Pulmonary artery endothelial cell (primary cell): ENCODE data around the gene SCGN. TPM values are rescaled to one million over a fixed set of nuclear protein-coding genes. Genes with fewer than 3 reads are reported as not detected.

Experiments used
- DNase-seq: peaks from one replicate; pipeline ENCODE4 v3.0.0-alpha.2; 2011; ENCODE audit warnings: low read depth, low spot score
- total RNA-seq: library from RNA; depleted of rRNA; stranded (reverse); fragments of >200 nt; gene quantifications from 2 replicates; pipeline ENCODE4 v1.2.3, GENCODE V29; 2014

SCGN gene, protein sequence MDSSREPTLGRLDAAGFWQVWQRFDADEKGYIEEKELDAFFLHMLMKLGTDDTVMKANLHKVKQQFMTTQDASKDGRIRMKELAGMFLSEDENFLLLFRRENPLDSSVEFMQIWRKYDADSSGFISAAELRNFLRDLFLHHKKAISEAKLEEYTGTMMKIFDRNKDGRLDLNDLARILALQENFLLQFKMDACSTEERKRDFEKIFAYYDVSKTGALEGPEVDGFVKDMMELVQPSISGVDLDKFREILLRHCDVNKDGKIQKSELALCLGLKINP
- not detected in 2 replicates for total RNA-seq

DNA sequence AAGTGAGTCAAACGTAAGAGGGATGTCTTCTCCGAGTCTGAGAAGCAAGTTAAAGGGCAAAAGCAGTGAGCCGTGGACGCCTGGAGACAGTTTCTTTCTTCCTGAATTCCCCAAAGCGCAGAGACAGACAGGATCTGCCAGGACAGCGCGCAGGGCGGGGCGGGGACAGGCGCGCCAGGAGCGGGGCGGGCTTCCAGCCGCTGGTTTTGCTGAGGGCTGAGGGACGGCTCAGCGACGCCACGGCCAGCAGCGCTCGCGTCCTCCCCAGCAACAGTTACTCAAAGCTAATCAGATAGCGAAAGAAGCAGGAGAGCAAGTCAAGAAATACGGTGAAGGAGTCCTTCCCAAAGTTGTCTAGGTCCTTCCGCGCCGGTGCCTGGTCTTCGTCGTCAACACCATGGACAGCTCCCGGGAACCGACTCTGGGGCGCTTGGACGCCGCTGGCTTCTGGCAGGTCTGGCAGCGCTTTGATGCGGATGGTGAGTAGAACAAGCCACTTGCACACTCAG, at the start of gene SCGN:
SCGN (plus strand) TSS at position 209 of the 509 bp plus-strand sequence; CDS start at position 398, 189 bp downstream.
- DNase-seq: peak; percentile 13

DNA sequence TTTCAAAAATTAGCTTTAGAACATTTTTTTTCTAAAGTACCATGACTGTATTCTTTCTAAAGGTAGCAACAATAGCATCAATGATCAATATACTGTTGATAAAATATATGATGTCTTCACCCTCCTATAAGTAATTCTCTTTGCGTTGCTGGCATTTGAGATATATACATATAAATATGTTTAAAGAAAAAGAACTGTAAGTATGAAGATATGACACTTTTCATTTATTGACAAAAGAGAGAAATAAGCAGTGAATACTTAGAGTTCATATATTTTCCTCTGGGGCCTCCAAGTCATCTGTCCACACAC, 49.4 kb upstream of the SCGN start:
- DNase-seq: no peak

DNA sequence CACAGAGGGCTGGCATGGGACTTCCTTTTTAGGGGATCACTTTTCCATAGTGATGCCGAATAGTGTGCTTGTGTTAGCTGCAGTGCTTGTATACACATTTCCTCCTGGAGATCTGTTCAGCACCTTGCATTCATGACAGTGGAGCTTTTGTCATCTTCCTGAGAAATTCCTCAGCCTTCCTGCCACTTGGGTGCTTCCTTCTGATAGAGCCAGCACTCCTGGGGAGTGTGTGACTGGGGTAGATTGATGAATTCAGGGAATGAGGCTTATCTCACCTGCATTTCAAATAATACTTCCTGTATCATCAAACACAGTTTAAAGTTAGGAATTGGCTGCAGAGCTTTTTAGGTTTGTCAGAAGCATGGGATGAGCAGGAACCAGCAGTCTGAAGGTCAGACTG, 48.8 kb upstream of the SCGN start:
- no peak for DNase-seq

DNA sequence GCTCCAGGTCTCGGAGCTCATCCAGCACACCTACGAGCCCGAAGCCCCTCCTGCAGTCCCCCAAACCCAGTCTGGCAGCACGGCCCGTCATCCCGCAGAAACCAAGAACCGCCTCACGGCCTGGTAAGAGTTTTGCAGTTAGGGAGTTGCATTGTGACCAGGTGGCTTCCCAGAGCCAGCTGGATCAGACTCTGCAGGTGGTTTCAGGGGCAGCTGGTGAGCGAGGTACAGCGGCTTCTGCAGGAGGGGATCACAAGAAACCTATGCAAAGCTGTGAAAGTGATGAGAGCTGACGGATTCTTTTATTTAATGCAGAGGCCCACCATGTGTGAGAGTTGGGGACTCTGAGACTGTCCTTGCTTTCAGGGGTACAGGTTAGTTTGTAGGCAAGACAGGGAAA, 45.9 kb upstream of the SCGN start:
- no peak for DNase-seq

DNA sequence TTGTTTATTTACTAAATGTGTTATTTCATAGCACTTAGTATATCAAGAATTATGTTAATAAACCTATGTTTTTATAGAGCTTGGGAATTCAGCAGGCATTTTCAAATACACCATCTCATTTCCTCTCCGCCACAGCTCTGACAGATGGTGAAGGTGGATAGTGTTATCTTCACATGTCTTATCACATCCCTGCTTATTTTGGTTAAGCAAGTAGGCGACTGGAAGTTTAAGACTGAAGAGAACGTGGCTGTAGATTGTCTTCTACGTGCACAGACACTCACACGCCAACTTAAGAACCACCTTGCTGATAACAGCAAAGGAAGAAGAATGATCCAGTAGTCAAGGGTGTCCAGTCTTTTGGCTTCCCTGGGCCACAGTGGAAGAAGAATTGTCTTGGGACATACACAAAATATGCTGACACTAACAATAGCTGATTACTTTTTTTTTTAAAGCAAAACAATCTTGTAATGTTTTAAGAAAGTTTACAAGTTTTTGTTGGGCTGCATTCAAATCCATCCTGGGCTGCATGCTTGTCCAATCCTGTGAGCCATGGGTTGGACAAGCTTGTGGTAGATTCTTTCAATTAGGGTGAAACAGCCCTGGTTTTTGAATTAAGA, 43.3 kb upstream of the SCGN start:
- no peak for DNase-seq

DNA sequence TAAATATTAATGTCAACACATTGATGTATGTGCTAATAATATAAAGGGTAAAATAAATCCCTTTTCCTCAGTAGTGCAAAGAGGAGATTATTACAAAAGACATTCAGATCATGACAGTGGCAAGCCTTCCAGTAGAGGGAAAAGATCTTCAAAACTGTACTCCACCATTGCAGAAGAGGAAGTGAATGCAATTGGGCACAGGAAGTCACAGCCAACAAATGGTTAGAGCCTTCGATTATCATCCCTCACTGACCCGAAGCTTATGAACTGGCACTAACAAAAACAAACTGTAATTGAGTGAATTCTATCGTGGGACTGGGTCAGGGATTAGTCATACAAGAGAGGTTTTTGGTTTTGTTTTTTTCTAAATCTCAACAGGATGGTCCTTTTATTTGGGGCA, 39.3 kb upstream of the SCGN start:
- no peak for DNase-seq

DNA sequence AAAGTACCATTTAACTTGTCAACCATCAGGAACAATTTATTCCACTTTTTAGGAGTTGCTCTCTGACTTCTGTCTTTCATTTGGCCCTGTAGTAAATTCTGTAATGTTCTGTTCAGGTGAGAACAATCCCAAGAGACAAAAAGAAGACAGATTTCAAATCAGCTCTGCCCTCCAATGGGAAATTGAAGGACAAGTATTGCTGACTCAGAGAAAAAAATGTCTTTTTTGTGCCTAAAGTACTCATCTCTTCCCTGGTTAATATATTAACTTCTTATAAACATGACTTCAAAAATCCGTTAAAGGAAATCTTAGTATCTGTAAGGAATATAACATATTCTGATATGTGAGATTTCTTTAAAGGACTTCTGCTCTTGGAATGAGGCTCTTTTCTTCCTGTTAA, 38.6 kb upstream of the SCGN start:
- DNase-seq: no peak

DNA sequence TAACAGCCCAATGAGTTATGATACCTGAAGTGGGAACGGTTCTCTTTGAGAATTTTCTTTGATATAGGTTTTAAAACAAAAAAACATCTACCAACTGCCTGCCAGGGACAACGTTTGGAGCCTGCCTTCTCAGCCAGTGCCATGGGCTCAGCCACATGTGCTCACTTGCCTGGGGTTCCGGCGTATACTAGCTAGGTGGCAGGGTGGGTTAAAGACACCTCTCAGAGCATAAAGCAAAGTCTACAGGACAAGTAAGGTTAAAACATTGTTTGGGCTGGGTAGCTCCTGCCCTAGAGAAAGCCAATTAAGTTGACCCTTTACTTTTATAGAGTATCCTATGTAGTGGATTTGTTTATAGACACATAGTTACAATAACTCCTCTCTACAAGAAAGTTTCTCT, 38.0 kb upstream of the SCGN start:
- DNase-seq: no peak

DNA sequence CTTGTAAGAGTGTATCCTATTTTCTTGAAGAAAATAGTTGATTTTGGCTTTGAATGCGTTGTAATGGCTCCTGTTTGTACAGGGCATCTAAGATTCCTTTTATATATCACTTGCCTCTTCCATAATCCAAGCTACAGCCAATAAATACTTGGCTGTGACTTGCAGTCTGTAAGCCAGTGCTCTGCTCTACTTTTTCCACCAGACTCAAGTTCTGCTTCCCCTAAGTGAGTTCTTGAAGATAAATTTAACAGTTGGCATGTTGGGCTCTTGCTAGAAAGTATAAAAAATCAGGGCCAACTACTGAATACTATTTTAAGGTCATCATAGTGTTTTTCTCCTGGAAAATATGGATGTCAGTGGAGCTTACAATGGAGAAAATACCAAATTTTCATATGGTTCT, 36.5 kb upstream of the SCGN start:
- DNase-seq: no peak

DNA sequence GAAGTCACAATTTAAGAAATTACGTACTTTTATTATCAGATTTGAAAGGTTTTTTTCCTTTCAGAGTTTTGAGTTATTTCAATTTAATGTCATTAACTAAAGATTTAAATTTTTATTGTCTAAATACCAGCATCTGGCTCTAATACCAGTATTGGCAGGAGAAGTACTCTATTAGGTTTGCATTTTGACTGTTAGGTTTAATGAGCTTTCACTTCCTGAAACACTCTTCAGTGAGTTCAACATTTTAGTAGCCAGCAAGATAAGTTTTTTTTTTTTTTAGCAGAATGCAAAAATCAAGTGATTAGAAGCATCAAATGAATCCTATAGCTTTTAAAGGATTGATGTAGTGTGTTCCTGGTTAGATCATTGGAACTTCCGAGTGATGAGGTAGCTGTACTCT, 34.0 kb upstream of the SCGN start:
- no peak for DNase-seq

DNA sequence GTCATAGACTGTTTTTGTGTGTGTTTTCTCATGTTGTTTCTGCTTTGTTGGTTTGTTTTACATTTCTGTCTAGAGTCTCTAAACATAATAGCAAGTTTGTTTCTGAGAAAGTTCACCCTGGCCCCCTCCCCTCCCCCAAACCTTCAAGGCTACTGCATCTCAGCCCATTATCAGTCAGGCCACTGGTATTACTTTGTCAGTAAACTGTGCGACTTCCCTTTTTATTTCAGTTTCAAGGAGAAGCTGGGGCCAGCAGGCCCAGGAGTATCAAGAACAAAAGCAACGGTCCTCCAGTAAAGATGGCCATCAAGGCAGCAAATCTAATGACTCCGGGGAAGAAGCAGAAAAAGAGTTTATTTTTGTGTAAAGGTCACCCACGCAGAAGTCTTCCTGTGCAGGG, 32.8 kb upstream of the SCGN start:
- no peak for DNase-seq

DNA sequence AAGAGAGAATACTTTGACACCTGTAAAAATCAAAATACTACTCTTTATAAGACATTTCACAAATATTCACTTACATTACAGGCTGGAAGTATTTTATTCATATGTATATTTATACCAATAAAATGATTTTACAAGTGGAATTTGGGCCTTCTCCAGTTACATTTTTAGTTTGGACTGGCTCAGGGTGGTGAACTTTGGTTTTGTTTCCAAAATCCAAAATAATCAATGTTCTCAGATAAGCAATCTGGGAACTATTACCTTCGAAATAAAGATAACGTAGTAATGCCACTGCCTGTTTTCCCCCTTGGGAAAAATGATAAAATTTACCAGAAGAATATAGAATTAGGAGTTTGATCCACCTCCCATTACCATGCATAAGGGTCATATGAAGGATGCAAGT, 31.6 kb upstream of the SCGN start:
- DNase-seq: no peak

DNA sequence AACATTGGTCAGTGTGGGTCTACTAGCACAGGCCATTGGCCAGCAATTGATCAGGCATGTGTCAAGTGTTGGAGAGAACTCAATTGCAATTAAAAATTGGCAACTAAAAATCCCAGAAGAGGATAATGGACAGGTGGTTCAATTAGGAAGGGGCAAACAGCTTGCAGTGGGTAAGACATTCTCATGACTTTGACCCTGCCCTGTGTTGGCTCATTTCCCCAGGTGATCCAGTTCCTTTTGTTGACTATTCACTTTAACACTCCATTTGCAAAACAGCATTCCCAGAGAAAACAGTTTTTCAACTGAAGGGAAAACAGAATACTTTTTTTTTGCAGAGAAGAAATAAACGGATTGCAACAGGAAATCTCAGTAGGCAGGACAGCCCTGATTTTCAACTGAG, 28.9 kb upstream of the SCGN start:
- DNase-seq: no peak

DNA sequence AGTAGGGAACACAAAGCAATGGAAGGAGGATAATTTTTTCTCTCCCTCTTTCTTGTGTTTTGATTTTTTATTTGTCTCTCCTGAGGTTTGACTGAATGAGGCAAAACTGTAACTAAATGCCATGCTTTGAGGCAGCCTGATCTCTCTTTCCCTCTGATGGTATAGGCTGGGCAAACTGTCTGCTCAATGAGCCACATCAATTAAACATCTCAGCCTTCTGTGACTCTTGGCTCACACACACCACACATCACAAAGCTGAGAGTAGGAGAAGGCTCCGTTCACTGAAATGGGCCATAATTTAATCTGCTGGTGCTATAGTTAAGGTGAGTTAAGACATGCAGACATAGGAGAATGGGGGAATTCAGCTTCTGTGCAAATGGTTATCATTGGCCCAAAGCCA, 28.1 kb upstream of the SCGN start:
- no peak for DNase-seq

DNA sequence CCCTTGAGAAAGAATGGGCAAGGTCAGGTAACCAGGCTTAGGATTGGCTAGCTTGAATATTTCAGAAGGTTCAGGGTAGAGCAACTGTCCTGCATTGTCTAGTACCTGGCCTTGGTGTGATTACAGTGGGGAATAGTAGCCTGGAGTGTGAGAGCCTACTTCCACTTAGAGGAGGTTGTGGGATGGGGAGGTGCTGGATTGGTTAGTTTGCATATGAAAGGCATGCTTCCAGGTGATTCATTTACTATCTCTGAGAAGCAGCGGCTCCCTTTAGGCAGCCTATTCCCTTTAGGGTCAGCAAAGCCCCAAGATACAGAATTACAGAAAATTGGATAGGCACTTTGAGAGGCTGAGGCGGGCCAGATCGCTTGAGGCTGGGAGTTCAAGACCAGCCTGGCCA, 25.0 kb upstream of the SCGN start:
- no peak for DNase-seq

DNA sequence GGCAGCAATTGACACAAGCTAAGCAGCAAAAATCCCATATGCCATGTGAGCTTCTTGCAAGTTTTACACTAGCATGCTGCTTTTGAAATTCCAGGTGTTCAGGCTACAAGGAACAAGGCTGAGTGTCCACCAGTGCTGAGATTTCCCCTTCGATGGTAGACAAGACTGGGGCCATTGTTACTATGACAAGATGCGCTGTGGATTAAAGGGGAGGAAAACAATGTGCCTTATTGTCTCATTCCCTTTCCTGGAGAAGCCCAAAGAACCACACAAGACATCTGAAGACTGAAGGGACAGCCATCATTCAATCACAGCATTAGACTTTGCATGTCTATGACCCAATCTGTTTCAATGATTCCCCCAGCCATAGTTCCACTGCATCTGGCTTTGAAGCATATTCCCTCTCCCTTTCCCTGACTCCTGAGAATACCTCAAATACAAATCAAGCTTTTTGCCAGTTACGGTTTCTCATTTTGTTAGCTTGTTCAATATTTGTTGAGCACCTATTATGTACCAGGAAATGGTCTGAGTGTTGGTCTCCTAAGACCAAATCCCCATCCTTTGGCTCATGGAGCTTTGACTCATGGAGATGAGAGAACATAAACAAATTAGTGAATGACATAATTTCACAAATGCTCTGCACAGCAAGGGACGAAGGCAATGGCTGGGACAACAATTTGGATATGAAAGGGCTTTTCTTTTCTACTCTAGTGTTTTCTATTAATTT, 23.4 kb upstream of the SCGN start:
- no peak for DNase-seq

DNA sequence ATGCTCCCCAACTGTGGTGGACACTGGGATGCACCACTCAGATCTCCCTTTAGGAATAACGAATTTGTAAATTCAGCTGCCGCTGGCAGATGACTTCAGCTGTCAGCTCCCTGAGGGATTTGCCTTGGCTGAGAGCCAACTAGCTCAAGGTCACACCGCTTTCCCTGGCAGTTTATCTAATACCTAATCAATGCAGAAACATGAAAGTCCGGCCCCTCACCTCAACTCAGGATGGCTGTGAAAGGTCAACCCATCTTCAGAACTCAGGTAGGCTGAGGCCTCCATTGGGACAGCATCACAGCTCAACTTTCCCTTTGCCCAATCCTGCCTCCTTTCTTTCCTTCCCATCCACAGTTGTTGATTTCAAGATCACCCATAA, 22.8 kb upstream of the SCGN start:
- no peak for DNase-seq

DNA sequence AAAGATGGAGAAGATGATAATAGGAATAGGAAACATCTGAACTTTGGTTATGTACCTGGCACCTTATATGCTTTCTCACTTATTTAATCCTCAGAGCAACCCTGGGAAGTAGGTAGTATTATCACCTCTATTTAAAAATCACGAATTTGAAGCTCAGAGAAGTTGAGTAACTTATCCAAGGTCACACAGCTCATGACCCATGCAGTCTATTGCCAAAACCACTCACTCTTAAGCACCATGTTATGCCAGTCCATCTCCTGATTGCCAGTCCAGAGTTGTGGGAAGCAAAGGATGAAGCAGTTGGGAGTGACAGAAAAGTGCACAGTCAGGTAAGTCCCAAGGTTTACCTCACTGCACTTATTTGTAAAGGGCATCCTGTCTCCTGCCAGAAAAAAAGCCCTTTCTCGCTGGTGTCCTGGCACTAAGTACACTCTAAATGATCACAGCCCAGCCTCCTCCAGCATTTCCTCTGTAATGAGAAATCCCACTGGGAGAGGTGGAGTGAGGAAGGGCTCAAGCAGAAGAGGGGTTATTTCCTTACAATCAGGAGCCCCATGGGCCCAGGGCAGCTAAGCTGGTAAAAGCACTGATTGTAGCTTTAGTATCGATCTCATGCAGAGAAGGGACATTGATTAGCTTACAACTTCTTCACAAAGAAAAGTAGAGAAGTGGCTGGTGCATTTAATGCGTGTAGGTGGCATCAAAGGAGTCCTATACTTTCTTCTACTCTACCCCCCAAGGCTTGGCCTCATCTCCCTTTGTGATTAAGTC, 21.3 kb upstream of the SCGN start:
- no peak for DNase-seq

DNA sequence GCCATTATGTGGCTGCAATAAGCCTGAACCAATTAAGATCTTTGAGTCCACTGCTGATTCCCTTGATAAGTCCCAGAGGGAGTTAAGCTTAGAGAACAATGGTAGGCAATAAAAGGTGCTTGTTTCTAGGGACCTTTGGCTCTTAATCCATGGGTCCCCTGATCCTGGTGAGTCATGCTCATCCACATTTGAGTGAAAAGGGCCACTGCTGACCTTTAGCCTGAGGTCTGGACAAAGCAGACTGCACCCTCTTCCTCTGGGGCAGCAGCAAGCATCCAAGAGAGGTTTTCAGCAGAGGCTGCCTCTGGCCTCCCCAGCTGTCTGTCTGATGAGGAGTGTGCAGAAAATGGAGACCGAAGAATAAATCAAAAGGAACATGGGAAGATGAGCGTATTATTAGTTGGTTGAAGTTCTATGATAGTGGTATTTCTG, 16.1 kb upstream of the SCGN start:
- no peak for DNase-seq

DNA sequence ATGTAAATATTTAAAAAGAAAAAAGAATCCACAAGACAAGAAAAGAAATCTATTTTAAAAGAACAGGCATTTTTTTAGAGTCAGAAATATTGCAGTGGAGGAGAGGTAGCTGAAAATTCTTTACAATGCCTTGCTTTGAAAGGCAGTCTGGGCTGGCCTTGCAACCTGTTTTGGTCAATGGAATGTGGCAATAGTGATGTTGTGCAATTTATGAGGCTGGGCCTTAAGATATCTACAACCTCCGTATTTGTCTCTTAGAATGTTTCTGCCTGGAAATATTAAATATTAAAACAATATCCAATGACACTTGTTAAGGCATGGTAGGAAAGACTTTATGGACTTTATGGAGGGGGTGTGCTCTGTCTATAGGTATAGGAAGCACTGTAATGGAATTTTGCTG, 14.8 kb upstream of the SCGN start:
- DNase-seq: no peak

DNA sequence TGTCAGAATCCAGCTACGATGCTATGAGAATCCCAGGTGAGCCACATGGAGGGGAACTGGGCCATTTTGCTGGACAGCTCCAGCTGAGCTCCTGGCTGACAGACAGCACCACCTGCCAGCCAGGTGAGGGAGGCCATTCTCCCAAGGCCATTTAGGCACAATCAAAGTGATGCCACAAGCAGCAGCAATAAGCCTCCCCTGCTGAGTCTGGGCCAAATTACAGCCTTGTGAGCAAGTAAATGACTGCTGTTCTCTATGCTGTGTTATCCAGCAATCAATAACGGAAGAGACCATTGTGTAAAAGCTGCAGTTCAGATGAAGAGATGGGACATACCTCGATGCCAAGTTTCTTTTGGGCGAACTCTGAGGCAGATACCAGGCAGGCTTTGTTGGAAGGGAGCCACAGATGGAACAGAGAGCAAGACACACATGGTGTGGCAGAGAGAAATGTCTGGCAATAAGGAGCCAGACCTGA, 14.0 kb upstream of the SCGN start:
- DNase-seq: no peak

DNA sequence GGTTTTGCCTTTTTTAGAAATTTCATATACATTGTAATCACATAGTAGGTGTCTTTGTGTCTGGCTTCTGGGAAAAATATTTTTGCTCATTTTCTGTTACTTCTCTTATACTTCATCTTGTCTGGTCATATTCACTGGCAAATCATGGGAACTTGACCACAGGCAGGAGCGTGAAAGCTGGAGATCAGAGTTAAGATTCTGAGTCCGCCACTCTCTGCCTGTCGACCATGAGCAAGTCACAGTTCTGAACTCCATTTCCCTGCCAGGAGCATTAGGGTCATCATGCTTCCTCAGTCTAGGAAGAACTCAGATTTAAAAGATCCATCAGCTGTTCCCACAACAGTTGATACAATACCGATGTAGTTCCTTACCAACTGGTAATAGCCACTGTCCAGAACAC, 12.4 kb upstream of the SCGN start:
- no peak for DNase-seq
